Measurements from ENCODE around the gene NEK11.

- TF ChIP-seq CTCF (IDR thresholded peaks at IDR 0.05; ENCODE audit: insufficient read depth, low read depth, low read length) (no peak), EZH2 (IDR thresholded peaks at IDR 0.05; ENCODE audit: insufficient read depth, low read length) (no peak)
Measured at GRCh38 chr3:131356006-131356595, 329.4 kb downstream of the NEK11 start.
